HG03457 (cell line): ENCODE measurements around the gene POFUT1.
"Not testable (repeated sequence)": the region's sequence is repeated elsewhere in the genome, so short reads cannot be mapped to it uniquely, and the experiment has no call there.

Source experiments
- ATAC-seq: cut with Tn5 transposase; IDR thresholded peaks from one replicate; pipeline ENCODE4 v1.9.1; 2021; ENCODE audit warnings: moderate number of reproducible peaks; ENCODE audit not compliant: unreplicated experiment

POFUT1 gene

DNA sequence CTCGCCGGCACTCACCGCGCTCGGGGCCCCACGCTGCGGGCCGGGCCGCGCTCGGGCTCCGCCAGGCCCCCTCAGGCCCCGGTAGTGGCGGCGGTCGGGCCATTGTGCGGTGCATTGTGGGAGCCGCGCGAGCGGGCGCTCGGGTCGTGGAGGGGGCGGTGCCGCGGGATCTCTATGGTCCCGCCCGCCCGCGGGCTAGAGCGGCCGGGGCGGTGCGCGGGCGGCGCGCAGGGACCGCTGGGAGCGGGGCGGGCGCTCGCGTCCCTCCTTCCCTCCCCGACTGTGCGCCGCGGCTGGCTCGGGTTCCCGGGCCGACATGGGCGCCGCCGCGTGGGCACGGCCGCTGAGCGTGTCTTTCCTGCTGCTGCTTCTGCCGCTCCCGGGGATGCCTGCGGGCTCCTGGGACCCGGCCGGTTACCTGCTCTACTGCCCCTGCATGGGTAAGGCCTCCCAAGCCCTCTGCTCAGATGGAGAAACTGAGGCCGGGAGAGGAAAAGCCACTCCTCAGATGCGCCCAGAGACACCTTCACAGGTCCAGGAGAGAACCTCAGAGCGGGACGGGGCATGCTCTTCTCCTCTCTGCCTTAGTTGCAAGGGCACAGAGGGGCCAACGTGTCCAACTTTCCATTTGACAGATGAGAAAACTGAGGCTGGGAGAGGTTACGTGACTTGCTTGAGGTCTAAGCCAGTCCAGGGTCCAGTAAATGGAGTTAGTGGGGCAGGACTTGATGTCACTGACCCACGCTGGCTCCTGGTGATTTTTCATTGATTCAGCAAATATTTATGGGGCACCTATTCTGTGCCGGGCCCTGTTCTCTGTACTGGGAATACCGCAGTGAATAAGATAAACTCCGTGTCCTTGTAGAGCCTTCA lies at the start of gene POFUT1, which contains the start of gene PLAGL2:
Gene POFUT1 (plus strand): TSS at position 255 of the 873 bp plus-strand sequence. CDS start 62 bp downstream, at position 317.
Gene PLAGL2 (minus strand): TSS at position 118 of the 873 bp plus-strand sequence. CDS start 5,565 bp downstream, outside the sequence.
- ATAC-seq, result peak; percentile 81

DNA sequence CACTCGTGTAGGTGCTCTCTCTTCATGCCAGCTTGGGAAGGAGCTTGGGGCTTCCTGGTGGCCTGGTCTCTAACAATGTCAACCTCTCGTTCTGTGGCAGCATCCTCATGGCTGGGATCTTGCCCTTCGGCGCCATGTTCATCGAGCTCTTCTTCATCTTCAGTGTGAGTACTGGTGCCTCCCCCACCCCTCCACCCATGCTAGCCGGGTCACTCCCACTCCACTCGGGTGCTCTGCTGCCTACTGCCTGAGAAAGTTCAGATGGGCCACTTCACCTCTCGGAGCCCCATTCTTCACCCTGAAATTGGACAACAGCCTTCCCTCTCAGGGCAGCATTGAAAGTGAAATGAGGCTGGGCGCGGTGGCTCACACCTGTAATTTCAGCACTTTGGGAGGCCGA lies 49.3 kb upstream of the POFUT1 start:
- ATAC-seq, result no peak

DNA sequence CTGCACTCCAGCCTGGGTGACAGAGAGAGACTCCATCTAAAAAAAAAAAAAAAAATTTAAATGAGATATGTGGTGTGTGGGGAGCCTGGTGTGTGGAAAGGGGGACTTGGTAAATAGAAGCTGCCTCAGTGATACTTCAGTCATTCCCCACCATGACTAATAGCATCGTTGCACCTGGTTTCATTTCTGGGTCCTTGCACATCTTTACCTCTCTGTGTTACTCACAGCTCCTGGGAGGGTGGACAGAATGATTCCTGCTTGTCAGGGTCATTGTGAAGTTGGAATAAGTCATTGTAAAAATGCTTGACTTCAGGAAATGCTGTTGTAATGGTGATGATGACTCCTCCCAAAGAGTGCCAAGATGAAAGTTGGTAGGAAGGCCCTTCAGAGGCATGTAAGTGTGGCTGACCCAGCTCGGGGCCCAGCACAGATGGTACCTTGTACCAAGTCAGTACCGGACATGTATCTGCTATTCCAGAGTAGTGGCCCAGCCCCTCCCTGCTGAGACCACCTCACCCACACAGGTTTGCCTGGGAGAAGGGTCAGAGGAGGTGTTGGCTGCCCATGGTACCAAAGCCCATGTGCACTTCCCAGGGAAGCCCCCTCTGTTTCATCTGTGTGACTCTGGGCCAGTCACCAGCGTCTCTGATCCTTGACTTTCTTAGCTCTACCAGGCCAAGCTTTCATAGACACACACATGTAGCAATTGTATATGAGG lies 48.6 kb upstream of the POFUT1 start:
- no peak for ATAC-seq

DNA sequence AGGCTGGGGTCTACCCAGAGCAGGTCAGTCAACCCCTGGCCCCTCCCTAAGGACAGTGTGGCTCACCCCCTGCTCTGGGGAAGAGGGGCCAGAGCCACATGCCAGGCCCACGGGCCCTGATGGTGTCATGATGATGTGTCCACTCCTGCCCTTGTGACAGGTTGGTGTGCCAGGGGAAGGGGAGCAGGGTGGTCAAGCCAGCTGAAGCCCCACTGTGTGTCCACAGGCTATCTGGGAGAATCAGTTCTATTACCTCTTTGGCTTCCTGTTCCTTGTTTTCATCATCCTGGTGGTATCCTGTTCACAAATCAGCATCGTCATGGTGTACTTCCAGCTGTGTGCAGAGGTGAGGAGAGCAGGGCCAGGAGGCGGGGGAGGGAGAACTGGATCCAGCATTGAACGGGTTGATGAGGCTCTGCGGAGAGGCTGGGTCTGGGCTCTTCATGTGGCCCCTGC lies 47.9 kb upstream of the POFUT1 start:
- no peak for ATAC-seq

DNA sequence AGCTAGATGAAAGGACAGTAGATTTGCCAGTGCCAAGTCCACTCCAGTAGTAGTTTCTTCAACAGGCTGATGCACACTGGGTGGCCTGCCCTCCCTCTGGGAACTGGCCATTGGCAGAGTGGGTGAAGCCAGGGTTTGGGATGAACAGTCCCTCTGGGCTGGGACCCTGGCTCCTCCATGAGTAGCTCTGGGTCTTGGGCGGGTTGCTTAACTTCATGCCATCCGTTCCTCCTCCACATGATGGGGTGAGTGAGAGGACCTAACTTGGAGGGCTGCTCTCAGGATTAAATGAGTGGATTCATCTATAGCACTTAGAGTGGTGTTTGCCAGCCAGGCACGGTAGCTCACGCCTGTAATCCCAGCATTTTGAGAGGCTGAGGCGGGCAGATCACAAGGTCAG lies 47.3 kb upstream of the POFUT1 start:
- ATAC-seq, result no peak

DNA sequence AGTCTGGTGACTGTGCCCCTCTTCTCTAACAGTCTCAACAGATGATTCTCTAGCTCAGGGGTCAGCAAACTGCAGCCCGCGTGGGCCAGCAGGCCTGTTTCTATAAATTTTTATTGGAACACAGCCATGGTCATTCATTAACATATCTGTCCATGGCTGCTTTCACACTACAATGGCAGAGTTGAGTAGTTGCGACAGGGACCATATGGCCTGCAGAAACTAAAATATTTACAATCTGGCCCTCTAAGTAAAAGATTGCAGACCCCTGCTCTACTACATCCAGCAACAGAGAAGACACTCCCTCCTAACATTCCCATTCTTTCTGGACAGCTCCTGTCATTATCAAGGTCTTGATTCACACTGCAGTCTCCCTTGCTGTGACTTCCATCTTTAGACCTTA lies 45.3 kb upstream of the POFUT1 start:
- ATAC-seq, result no peak

DNA sequence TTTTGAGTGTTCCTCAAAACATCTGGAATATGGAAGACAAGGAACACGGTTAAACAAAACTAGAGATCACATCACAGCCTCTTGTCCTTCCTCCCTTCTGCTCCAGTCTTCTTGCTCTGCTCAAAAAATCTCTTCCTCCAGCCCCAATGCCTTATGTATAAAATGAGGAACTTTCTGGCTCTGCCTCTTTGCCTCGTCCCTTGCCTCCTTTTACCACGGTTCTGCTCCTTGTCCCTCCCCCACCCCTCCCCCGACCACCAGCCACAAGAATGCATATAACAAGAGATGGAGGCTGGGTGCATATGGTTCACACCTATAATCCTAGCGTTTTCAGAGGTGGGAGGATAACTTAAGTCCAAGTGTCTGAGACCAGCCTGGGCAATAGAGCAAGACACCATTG lies 43.7 kb upstream of the POFUT1 start:
- no peak for ATAC-seq

DNA sequence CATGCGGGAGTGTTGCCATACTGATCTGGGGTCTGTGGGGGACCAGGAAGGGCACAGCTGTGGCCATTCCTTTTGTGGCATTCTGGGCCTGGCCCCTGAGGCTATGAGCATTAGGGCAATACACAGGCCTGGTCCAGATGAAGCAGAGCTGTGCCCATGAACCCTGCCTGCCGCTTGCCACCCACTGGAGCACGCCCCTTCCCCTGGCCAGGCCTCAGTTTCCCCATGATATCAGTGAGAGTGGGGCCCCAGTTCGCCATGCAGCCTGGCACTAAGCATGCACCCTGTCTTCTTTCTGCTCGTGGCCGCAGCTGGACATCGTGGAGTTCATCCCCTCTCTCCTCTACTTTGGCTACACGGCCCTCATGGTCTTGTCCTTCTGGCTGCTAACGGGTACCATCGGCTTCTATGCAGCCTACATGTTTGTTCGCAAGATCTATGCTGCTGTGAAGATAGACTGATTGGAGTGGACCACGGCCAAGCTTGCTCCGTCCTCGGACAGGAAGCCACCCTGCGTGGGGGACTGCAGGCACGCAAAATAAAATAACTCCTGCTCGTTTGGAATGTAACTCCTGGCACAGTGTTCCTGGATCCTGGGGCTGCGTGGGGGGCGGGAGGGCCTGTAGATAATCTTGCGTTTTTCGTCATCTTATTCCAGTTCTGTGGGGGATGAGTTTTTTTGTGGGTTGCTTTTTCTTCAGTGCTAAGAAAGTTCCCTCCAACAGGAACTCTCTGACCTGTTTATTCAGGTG lies 42.5 kb upstream of the POFUT1 start:
- no peak for ATAC-seq

DNA sequence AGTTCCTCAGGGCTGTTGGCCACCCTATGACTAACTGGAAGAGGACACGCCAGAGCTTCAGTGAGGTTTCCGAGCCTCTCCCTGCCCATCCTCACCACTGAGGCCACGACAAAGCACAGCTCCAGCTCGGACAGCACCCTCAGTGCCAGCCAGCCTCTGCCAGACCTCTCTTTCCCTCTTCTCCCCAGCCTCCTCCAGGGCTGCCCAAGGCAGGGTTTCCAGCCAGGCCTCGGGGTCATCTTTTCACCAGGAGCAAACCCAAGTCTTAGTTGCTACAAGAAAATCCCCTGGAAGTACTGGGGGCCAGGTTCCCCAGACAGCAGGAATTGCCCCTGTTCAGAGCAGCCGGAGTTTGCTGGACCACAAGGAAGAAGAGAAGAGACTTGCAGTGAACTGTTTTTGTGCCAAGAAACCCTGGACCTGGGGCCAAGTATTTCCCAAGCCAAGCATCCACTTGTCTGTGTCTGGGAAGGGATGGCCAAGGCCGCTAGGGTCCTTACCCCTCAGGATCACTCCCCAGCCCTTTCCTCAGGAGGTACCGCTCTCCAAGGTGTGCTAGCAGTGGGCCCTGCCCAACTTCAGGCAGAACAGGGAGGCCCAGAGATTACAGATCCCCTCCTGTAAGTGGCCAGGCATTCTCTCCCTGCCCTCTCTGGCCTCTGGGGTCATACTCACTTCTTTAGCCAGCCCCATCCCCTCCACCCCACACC lies 41.7 kb upstream of the POFUT1 start:
- ATAC-seq, result no peak

DNA sequence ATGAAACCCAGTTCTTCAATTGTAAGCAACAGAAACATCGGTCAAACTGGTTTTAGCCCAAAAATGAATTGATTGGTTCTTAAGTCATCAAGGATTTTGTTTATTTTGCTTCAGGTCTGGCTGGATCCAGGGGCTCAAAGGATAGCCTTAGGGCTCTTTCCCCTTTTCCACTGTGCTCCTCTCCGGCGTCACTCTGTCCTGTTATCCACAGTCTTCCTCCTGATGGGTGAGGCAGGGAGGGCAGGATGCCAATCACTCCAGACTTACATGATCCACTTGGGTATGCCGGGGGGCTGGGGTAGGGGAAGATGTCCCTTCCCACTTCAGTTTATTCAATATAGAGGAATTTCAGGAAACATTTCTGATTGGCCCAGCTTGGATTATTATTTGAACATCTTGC lies 40.1 kb upstream of the POFUT1 start:
- ATAC-seq, result no peak

DNA sequence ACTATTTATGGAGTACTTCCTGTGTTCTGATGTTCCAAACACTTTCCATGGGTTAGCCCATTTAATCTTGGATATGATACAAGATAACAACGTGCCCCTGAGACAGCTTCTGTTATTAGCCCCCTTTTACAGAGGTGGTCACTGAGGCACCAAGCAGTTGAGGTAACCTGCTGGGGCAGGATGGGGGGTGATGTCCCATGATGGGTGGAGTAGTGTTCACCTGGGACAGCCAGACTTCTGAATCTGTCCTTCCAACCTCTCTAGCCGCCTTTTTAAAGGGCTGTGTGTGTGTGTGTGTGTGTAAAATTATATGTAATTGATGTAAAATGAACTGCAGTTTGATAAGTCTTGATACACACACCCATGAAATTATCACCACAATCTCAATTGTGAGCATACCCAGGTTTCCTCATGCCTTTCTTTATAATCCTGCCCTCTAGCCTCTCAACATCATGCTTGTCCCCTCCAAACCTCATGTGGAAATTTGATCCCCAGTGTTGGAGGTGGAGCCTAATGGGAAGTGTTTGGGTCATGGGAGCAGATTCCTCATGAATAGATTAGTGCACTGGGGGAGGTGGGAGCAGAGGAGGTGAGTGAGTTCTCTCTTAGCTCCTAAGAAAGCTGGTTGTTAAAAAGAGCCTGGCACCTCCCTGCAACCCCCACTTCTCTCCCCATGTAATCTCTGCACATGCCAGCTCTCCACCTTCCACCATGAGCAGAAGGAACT lies 39.3 kb upstream of the POFUT1 start:
- ATAC-seq, result no peak

DNA sequence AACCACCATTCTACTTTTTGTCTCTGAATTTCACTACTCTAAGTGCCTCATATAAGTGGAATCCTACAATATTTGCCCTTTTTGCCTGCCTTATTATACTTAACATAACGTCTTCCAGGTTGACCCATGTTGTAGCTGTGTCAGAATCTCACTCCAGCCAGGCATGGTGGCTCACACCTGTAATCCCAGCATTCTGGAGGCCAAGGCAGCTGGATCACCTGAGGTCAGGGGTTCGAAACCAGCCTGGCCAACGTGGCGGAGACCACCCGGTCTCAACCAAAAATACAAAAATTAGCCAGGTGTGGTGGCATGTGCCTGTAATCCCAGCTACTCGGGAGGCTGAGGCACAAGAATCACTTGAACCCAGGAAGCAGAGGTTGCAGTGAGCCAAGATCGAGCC lies 30.0 kb upstream of the POFUT1 start:
- not testable (repeated sequence) for ATAC-seq

DNA sequence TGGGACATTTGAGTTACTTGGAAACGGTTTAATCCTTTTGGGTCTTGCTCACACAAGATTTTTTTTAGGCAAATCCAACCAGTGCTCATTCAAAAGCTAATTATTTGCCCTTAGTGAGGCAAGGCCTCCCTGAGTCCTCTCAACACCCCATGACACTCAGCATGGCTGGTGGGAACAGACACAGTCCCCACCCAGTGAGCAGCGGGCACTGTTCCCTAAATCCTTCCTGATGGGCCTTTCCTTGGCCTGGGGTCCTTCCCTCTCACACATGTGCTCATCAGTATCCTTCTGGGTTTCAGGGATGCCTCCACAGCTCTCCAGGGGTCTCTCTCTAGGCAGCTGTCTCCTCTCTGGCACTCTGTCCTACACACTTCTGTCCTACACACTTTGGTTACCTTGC lies 28.2 kb upstream of the POFUT1 start:
- ATAC-seq, result no peak

DNA sequence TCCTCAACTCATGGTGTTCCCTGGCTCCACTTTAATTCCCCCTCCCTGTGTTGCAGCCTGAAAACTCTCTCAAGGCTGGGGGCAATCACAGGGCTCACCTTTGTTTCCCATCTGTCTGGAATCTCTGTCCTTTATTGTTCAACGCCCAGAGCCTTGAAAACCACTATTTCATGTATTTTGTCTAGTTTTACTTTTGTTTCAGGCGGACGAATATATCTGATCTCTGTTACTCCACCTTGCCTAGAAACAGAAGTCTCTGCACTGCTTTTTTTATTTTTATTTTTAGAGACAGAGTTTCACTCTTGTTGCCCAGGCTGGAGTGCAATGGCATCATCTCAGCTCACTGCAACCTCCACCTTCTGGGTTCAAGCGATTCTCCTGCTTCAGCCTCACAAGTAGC lies 27.7 kb upstream of the POFUT1 start:
- ATAC-seq, result no peak

DNA sequence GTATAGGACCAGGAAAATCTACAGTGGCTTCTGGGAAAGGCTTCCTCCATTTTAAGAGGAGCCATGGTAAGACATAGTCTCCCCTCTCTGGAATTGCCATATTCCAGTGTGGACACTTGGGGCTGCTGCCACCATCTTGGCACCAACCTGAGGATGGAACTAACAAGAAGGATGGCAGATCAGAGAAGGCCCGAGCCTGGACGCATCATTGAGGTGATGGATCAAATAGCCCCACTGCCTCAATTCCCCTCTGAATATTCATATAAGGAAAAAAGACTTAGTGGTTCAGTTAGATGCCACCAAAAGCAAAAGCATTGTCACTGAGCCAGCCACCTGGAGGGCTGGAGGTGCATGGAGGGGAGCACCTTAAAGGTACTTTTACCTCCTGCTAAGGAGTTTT lies 26.1 kb upstream of the POFUT1 start:
- no peak for ATAC-seq

DNA sequence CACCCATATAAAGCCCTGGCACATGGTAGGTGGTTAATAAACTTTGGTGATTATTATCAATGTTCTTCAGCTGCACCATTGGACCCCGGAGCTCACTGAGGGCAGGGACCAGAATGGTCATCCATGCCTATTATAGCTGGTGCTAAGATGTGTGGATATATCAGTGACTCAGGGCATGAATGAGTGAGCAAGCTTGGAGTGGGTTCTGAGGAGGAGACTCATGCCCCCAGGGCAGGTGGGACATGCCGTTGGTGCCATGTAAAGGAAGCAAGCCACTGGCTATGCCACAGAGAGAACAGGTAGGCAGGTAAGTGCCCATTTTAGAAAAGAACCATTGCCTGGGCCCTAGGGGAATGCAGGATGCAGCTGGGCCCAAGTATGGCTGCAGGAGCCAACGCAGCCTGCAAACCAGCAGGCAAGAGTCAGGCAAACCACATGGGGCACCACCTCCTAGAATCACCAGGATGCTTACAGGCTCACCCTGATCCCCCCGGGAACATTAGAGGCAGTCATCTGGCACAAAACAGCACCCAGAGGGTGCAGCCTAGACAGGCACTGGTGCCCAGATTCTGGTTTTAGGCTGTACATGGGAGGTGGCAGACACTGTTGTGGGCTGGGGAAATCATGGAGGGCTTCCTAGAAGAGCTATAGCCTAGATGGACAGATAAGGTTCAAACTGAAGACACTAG lies 23.6 kb upstream of the POFUT1 start:
- ATAC-seq, result no peak

DNA sequence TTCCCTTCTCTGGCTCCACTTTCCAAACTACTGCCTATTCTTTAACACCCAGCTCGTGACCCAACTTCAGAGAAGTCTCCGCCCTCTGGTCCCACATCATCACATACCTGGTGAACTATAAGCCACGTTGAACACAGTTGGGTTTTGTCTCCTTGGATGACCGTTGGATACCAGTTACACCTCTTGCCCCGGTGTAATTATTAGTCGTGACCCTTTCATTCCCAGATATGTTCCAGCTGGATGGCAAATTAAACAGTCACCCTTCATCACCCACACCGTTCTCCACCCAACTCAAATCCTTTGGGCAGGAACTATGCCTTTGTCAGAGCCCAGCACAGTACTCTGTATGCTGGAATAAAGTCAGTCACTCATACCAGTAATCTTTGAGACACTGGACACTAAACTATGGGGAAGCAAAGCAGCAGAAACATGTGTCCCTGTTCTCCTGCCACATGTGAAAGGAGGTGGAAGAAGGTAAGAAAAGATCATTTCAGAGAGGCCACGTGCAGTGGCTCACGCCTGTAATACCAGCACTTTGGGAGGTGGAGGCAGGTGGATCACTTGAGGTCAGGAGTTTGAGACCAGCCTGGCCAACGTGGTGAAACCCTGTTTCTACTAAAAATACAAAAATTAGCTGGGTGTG lies 22.6 kb upstream of the POFUT1 start:
- no peak for ATAC-seq

DNA sequence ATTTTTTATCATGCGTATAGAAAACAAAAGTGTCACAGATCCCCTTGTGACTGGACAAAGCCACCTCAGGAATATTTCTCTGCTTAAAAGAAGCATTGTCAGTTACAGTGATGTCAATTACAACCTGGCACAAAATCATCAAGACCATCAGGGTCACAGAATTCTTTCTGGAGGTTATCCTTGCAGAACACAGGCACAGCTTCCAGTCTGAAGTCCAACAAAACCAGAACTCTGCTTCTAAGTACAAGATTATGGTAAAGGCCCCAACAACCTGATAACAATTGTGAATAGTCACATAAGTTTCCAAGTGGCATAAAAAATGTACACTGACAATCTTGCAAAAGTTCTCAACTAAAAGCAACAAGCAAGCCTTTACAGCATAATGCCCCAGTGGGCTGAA lies 21.2 kb upstream of the POFUT1 start:
- no peak for ATAC-seq
